HG02840 (cell line): Measurements from ENCODE around the gene LRRC47.
A peak's percentile ranks its signal among the peaks of the same experiment; 100 is the strongest.

ENCODE experiments used
- ATAC-seq: cut with Tn5 transposase; IDR thresholded peaks from one replicate; pipeline ENCODE4 v1.9.1; 2021; ENCODE audit warnings: mild to moderate bottlenecking, moderate library complexity, moderate number of reproducible peaks; ENCODE audit not compliant: unreplicated experiment, low FRiP score

LRRC47 gene

GRCh38 chr1:3796215-3797061 is at the start of gene LRRC47:
LRRC47 (minus strand) TSS chr1:3796498; CDS start chr1:3796476, 22 bp downstream.
- ATAC-seq = peak; percentile 98

DNA sequence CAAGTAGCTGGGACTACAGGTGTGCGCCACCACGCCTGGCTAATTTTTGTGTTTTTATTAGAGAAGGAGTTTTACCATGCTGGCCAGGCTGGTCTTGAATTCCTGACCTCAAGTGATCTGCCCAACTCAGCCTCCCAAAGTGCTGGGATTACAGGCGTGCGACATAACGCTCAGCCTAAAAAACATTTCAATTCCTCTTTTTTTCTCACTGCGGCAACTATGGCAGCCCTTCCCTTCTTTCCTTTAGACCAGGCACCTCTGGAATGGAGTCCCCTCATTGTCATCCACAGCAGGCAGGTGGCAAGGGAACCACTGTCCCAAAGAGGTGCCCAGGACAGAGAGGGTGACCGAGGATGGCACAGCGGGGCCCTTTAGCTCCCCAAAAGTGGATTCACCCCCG is 46.6 kb upstream of the LRRC47 start:
- no peak for ATAC-seq

- no peak for ATAC-seq
Observed at GRCh38 chr1:3841491-3841890, 45.2 kb upstream of the LRRC47 start.

DNA sequence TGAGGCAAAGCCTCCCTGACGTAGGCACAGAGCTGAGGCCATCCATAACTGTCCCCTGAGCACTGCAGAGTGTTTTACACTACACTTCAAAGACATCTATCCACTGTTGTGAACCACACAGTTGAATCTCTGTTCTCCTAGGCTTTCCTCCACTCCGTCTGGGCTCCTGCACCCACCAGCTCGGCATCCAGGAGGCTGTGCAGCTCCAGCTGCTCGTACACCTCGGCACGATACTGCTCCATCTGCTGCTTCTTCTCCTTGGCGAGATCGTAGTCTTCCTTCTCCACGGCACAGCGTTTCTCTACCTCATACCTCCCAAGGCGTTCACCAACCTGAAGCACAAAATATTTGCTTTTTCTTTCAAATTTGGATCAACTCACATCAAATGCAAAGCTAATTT is 42.5 kb upstream of the LRRC47 start:
- ATAC-seq = no peak

GRCh38 chr1:3837685-3838084 is 41.4 kb upstream of the LRRC47 start:
- no peak for ATAC-seq

DNA sequence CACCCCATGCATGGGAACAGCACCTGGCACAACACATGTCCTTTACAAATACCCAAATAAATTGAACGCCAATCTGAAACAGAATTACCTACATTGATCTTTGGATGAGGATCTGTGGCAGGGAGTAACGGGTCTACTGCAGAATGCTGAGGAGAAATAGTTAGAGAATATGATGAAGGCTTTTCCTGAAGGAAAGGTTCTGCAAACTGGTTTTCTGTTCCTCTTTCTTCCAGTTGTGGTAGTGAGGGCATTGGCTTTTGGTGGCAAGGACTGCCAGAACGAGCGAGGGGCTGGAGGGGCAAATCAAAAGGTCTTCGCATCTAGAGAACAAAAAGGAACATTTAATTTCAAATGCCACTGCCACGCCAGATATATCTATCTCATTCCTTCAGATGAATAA is 40.9 kb upstream of the LRRC47 start:
- ATAC-seq = no peak

DNA sequence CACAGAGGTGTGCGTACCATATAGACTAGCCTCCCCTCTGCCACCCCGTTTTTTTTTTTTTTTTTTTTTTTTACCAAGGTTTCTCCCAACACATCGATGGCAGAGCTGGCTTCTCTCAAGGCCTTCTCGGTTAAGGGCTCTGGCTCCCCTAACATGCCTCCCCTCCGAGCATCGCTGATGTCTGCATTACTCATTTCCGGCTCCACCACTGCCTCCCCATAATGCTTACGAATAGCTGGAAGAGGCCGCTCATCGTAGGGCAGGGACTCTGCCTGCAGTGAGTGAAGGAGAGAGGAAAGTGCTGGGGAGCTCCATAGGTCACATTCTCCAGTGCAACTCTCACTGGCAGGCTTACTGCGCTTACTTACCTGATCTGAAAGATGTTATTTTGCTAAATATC is 40.1 kb upstream of the LRRC47 start:
- ATAC-seq = no peak

GRCh38 chr1:3834701-3835100 is 38.4 kb upstream of the LRRC47 start:
- no peak for ATAC-seq

GRCh38 chr1:3831689-3832088 is 35.4 kb upstream of the LRRC47 start:
- no peak for ATAC-seq

DNA sequence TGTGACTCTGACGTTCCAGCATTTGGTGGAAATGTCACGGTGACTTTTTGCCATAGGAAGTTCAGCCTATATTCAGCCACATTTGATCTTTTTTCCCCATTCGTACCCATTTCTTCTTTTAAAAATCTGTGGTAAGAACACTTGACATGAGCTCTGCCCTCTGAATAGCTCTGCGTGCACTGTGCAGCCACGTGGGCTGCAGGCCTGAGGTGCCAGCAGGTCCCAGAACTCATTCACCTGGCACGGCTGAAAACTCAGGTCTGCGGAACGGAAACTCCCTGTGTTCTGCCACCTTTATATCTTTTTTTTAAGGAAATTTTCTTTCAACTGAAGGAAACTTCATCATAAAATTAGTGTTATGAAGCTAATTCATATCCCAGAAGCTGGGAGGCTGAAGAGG is 32.1 kb upstream of the LRRC47 start:
- ATAC-seq = no peak

- no peak for ATAC-seq
Observed at GRCh38 chr1:3827813-3828307, 31.6 kb upstream of the LRRC47 start.

- ATAC-seq = no peak
Observed at GRCh38 chr1:3825356-3825755, 29.1 kb upstream of the LRRC47 start.

DNA sequence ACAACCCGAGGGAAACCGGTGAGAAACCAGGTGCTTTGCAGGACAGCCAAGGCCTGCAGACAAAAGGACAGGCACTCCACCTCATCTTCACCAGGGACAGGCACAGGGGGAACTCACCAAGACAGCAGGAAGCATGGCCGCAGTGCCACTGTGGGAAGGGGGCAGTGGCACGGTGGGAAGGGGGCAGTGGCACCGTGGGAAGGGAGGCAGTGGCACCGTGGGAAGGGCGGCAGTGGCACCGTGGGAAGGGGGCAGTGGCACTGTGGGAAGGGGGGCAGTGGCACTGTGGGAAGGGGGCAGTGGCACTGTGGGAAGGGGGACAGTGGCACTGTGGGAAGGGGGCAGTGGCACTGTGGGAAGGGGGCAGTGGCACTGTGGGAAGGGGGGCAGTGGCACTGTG is 28.4 kb upstream of the LRRC47 start:
- ATAC-seq = no peak

- ATAC-seq = no peak
Observed at GRCh38 chr1:3822421-3822820, 26.1 kb upstream of the LRRC47 start.

DNA sequence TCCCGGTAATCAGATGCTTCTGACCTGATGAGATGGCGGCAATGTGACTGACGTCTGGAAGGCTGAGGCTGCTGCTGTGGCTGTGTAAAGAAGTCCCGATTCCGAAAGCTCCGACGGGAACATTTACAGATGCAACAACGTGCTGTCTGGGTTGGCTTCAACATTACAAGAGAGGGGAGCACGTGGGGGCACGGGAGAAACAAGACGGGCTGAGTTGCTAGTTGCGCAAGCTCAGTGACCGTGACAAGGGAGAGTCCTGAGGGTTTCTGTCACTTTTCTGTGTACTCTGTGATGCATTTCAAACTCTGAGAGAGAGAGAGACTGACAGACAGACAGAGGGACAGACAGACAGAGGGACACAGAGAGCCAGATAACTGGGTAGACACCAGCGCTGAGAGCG is 25.6 kb upstream of the LRRC47 start:
- ATAC-seq = no peak

DNA sequence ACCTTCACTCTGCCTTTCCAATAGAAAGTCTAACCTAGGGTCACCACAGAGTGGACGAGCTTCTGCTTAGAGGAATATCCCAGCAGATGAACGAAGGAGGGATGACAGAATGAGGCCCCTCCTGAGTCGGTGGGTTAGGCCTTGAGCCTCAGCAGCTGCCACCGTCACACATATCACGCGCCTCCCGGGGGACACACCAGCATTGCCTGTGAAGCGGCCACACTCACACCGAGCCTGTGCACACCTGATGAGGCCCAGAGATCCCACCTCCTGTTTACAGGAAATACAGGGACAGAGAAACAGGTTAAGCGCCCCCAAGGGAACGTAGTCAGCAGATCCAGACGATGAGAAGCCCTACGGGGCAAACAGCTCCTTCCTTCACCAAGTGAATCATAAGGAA is 25.1 kb upstream of the LRRC47 start:
- no peak for ATAC-seq

GRCh38 chr1:3821004-3821403 is 24.7 kb upstream of the LRRC47 start:
- no peak for ATAC-seq

- ATAC-seq = no peak
Observed at GRCh38 chr1:3820316-3820715, 24.0 kb upstream of the LRRC47 start.

DNA sequence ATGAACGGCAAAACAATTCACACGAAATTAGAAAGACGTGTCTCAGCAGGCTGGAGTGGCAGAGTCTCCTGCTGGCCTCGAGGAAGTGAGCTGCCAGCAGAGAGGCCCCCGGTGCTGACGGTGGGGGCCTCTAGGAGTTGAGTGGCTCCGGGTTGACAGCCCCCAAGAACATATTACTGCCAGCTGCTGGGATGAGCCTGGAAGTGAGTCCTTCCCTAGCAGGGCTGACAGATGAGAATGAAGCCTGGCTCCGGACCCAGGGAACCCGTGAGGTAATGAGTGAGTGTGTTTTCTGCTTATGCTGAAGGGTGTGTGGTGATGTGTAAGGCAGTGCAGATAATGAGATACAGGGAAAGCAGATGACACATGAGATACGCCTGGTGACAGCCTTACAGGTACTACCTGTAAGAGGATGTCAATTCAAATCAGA is 23.5 kb upstream of the LRRC47 start:
- no peak for ATAC-seq

DNA sequence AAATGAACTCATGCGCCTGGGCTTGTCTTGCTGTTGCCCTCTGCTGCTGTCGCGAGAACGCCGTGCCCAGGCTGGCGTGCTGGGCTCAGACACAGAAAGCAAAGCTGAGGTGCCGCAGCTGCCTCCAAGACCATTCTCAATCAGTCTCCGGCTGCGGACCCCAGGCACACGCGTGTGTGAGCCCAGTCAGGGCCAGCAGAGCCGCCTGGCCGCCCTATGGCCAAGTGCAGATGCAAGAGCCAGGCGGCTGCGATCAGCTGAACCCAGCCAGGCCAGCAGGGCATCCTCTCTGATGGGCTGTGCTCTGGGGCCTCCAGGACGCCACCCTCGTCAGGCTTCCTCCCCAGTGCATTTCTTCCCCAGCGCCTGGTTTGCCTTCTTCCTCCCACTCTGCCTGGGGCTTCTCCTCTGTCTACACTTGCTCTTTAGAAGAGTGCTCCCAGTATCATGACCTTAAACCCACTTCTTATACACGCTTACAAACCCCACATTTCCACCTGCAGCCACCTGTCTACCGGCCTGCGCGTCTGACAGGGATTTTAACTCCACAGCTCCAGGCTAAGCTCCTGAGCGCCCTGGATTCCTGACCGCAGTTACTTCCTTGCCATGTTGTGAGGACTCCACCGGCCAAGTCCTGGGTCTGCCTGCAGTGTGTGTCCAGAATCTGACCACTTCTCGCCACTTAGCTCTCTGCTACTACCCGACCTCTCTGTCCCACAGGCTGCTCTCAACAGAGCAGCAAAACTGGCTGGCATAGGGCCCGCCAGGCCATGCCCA is 21.7 kb upstream of the LRRC47 start:
- no peak for ATAC-seq

GRCh38 chr1:3817138-3817740 is 20.9 kb upstream of the LRRC47 start:
- no peak for ATAC-seq
